Germinal center (tissue), 1 donor: ENCODE measurements around the gene CTTNBP2NL.
"Not testable (repeated sequence)": the region's sequence is repeated elsewhere in the genome, so short reads cannot be mapped to it uniquely, and the experiment has no call there.

Experiments used
- DNase-seq: peaks from one replicate; pipeline ENCODE4 v3.0.0; 2012; ENCODE audit warnings: mixed read lengths, low spot score

CTTNBP2NL gene

GRCh38 chr1:112423666-112424065, 27.7 kb downstream of the CTTNBP2NL start:
- not testable (repeated sequence) for DNase-seq

DNA sequence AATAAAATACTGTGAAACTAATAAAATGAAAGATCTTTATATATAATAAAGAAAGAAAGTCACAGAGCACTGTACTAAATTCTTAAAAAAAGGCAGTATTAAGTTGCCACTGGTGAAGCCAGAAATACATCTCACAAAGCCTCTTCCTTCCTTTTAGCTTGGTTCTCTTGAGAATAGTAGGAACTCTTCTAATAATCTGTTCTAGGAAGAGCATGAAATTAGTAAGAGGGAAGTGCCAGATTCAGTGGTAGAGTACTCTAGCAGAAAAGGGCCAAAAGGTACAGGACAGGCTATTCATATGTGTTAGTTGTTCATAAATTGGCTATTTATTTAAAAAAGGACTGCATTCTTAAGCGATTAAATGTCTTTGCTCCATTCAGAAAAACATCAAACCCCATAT, 33.7 kb downstream of the CTTNBP2NL start:
- DNase-seq, result no peak

DNA sequence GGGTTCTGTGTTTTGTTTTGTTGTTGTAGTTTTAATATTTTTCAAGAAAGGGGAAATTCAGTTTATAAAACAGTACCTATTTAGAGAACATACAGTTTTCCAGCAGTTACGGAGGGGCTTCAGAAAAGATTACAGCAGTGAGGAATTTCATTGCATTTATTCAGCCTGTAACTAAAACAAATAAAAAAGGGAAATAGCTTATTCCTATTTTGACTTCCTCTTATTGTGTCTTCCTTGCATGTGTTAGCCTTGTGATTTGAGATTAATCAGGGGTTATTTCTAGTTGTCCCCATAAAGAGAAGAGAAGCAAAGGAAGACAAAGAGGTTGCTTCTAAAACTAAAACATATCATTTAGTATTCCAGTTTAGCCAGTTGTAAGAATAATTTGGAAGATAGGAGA, 35.0 kb downstream of the CTTNBP2NL start:
- no peak for DNase-seq

DNA sequence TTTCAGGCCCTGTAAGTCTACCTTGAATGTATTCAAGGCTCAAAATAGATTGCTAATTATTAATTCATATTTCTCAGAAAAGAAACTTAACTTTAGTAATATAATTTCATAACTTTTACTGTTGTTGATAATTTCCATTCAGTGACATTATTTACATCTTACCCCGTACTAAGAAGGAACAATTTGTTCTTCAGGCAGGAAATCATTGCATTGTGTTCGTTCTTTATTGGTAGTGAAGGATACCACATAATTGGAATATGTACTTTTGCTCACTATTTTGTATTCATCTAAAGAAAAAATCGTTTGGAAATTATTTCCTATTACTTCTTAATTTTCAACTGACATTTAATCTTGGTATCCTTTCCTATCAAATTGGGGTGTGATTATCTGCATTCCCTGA, 39.4 kb downstream of the CTTNBP2NL start:
- no peak for DNase-seq

GRCh38 chr1:112436384-112437156, 40.6 kb downstream of the CTTNBP2NL start:
- no peak for DNase-seq

DNA sequence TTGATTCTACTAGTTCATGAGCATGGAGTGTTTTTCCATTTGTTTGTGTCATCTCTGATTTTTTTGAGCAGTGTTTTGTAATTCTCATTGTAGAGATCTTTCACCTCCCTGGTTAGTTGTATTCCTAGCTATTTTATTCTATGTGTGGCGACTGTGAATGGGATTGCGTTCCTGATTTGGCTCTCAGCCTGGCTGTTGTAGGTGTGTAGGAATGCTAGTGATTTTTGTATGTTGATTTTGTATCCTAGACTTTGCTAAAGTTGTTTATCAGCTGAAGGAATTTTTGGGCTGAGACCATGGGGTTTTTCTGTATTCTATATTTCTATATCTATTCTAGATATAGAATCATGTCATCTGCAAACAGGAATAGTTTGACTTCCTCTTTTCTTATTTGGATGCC, 42.1 kb downstream of the CTTNBP2NL start:
- DNase-seq, result not testable (repeated sequence)

GRCh38 chr1:112439592-112439991, 43.6 kb downstream of the CTTNBP2NL start:
- no peak for DNase-seq

GRCh38 chr1:112440574-112440973, 44.6 kb downstream of the CTTNBP2NL start:
- DNase-seq, result no peak

DNA sequence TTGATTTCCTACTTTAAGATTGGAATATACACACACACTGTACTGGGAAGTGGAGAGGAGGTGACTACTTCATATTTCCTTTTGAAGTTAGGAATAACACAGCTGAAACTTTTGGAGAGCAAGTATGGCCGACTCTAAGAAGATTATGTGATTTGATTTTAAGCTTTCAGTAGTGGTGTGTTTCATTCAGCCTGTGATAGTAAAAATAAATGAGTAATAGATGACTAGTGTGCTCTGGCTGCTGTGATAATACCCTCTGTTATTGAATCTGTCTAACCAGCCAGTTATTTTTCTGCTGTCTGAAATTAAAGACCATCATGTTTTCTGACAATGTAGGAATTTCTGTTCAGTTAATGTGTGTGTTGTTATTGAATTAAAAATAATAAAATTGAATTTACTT, 48.3 kb downstream of the CTTNBP2NL start:
- no peak for DNase-seq

- DNase-seq, result no peak
These were observed 49.6 kb downstream of the CTTNBP2NL start for GRCh38 chr1:112445596-112445995.

- DNase-seq, result no peak
These were observed 50.4 kb downstream of the CTTNBP2NL start for GRCh38 chr1:112446411-112446810.

GRCh38 chr1:112448904-112449629, 53.1 kb downstream of the CTTNBP2NL start:
- no peak for DNase-seq

DNA sequence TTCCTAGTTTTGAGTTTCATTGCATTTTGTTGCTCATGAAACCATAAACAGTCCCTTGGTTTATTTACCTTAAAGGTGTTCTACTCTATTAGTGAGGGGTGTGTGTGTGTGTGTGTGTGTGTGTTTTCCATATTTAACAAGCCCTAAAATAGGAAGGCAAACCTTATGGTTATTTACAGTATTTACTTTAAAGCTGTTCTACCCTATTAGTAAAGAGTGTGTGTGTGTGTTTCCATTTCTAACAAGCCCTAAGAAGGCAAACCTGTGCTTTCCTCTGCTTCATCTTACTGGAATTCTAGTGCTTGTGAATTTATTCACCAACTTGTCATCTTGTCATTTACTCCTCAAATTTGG, 53.6 kb downstream of the CTTNBP2NL start:
- no peak for DNase-seq

DNA sequence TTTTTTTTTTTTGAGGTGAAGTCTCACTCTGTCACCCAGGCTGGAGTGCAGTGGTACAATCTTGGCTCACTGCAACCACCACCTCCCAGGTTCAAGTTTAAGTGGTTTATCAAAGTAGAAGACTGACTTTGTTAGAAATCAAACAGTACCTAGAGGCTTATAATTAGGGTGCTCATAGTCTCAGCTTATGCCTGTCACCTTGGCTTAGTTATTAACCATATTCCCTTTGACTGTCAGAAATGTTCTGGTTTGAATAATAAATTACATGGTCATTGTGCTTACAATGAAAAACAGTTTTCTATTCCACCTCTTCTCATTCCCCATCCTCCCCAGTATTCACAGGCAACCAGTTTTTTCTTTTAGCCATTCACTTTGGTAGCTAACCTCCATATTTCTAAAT, 54.8 kb downstream of the CTTNBP2NL start:
- DNase-seq, result no peak

- not testable (repeated sequence) for DNase-seq
These were observed 55.3 kb downstream of the CTTNBP2NL start for GRCh38 chr1:112451301-112451700.

- no peak for DNase-seq
These were observed 57.9 kb downstream of the CTTNBP2NL start for GRCh38 chr1:112453876-112454275.

- no peak for DNase-seq
These were observed 58.3 kb downstream of the CTTNBP2NL start for GRCh38 chr1:112454316-112454715.

- DNase-seq, result no peak
These were observed 61.2 kb downstream of the CTTNBP2NL start for GRCh38 chr1:112457241-112457640.

- DNase-seq, result no peak
These were observed 61.9 kb downstream of the CTTNBP2NL start for GRCh38 chr1:112457955-112458354.

DNA sequence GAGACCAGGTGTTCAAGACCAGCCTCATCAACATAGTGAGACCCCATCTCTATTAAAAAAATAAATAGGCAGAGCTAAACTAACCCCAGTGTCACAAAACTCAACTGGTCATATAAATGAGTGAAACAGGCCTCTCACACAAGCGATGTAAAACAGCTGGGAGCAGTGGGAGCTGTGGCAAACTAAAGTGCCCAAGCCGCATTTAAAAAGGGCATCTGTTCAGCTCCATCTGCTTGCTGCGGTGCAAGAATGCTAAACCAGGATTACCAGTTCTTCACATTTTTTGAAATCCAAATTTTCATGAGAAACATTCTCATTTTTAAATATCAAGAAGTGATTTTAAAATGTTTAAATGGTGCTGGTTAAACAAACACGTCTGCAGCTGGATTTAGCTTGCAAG, 62.7 kb downstream of the CTTNBP2NL start:
- DNase-seq, result no peak

GRCh38 chr1:112460615-112461014, 64.6 kb downstream of the CTTNBP2NL start:
- DNase-seq, result no peak

DNA sequence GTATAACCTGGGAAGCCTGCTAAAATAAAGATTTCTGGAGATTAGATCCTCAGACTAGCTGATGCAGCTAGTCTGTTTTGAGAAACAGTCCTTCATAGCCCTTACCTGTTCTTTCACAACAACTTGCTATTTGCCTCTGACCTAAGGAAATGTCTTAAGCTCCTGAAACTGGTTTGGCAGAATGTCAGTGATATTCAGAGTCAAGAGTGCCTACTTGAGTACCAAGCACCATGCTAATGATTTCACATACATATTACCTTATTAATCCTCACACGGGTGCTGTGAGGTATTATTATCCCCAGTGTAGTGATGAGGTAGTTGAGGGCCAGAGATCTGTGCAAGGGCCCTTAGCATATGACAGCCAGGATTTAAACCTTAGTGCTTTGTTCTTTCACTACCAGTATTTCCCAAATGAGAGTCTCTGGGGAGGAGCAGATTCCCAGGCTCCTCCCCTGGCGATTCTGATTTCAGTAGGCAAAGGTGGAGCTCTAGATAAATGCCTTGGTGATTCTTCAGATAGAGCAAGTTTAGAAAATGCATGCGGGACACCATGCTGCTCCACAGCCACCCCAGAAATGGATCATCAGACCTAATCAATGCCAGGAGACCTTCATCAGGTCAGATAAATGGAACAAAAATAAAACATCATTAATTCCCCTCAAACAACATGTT, 65.3 kb downstream of the CTTNBP2NL start:
- DNase-seq, result no peak

DNA sequence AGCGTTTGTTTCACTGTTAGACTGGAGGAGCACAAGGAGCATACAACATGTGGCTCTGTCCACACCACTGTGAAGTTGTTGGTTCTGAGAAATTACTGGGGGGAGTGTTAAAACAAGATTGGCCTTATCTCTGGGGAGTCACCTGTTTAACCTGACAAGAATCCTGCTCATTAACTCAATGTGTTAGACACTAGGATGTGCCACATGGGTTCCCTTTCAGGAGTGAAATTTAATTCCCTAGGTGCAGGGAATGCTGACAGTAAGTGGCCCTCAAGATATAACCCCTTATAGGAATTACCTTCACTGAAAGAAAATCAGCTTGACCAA, 66.9 kb downstream of the CTTNBP2NL start:
- no peak for DNase-seq
